MM.1S (cell line): Measurements from ENCODE around the gene PGS1.

ENCODE experiments used
- DNase-seq: peaks from one replicate; pipeline ENCODE4 v3.0.0-alpha.2; 2015
- H2AFZ ChIP-seq: fragments of 300-600 bp; sonication (generic); 2 replicates; pipeline ENCODE4 v1.6.0; 2016; ENCODE audit warnings: antibody characterized with exemption, low read length
- H3F3A ChIP-seq: fragments of 300-600 bp; sonication (generic); 2 replicates; pipeline ENCODE4 v1.6.1; 2016; ENCODE audit warnings: mild to moderate bottlenecking, antibody characterized with exemption, low read length, moderate library complexity, mixed read lengths; ENCODE audit not compliant: insufficient read depth
- H3K27ac ChIP-seq: fragments of 300-600 bp; sonication (generic); 2 replicates; pipeline ENCODE4 v1.5.1; 2016; ENCODE audit warnings: mild to moderate bottlenecking, low read length
- H3K27me3 ChIP-seq: fragments of 300-600 bp; sonication (generic); replicated peaks from 2 replicates; pipeline ENCODE4 v1.6.0; 2016; ENCODE audit warnings: low read length; ENCODE audit not compliant: insufficient read depth
- H3K36me3 ChIP-seq: fragments of 300-600 bp; sonication (generic); replicated peaks from 2 replicates; pipeline ENCODE4 v1.6.1; 2016; ENCODE audit warnings: mild to moderate bottlenecking, low read length, mixed read lengths; ENCODE audit not compliant: insufficient read depth
- H3K4me1 ChIP-seq: fragments of 300-600 bp; sonication (generic); 2 replicates; pipeline ENCODE4 v1.6.1; 2016; ENCODE audit warnings: low read length, mixed read lengths
- H3K4me2 ChIP-seq: fragments of 300-600 bp; sonication (generic); 2 replicates; pipeline ENCODE4 v1.6.0; 2016; ENCODE audit warnings: low read depth, low read length
- H3K4me3 ChIP-seq: fragments of 300-600 bp; sonication (generic); 2 replicates; pipeline ENCODE4 v1.5.1; 2016; ENCODE audit warnings: low read length, mixed read lengths
- H3K79me2 ChIP-seq: fragments of 300-600 bp; sonication (generic); 2 replicates; pipeline ENCODE4 v1.6.1; 2016; ENCODE audit warnings: mixed run types, low read length, mixed read lengths
- H3K9ac ChIP-seq: fragments of 300-600 bp; sonication (generic); 2 replicates; pipeline ENCODE4 v1.6.1; 2016; ENCODE audit warnings: low read length, mixed read lengths
- H3K9me2 ChIP-seq: fragments of 300-600 bp; sonication (generic); replicated peaks from 2 replicates; pipeline ENCODE4 v1.6.1; 2016; ENCODE audit warnings: mild to moderate bottlenecking, low read length, mixed read lengths; ENCODE audit not compliant: insufficient read depth
- H3K9me3 ChIP-seq: fragments of 300-600 bp; sonication (generic); replicated peaks from 2 replicates; pipeline ENCODE4 v1.6.1; 2016; ENCODE audit warnings: mild to moderate bottlenecking, low read length, mixed read lengths; ENCODE audit not compliant: insufficient read depth
- H4K20me1 ChIP-seq: fragments of 300-600 bp; sonication (generic); 2 replicates; pipeline ENCODE4 v1.6.1; 2016; ENCODE audit warnings: mild to moderate bottlenecking, low read length, moderate library complexity, mixed read lengths; ENCODE audit not compliant: insufficient read depth
- CTCF ChIP-seq: fragments of 300-600 bp; sonication (generic); IDR thresholded peaks from 2 replicates; pipeline ENCODE4 v1.5.1; 2016; ENCODE audit warnings: antibody characterized with exemption, low read length, mixed read lengths
- EZH2 ChIP-seq: fragments of 300-600 bp; sonication (generic); optimal IDR thresholded peaks from 2 replicates; pipeline ENCODE3; 2017; ENCODE audit warnings: low read depth, mild to moderate bottlenecking, antibody characterized with exemption, low read length, mixed read lengths
- EZH2phosphoT487 ChIP-seq: fragments of 300-600 bp; sonication (generic); IDR thresholded peaks from 2 replicates; pipeline ENCODE4 v1.6.1; 2018; ENCODE audit warnings: antibody characterized with exemption, low read length

PGS1 gene

GRCh38 chr17:78471635-78472034 is 93.2 kb downstream of the PGS1 start:
- peaks cover 4% of the 10 kb centered on the region for H3K27me3 ChIP-seq

GRCh38 chr17:78472035-78472905 is 93.8 kb downstream of the PGS1 start:
- Histone ChIP-seq H2AFZ (no peak overlapping the region), H4K20me1 (no peaks in the 10 kb centered on the region), H3F3A (peaks cover 17% of the 10 kb centered on the region), H3K36me3 (no peaks in the 10 kb centered on the region), H3K27me3 (peaks cover 4% of the 10 kb centered on the region; the same call in 1 of the 2 replicates), H3K9ac (no peak overlapping the region), H3K9me3 (no peaks in the 10 kb centered on the region), H3K9me2 (no peaks in the 10 kb centered on the region), H3K4me1 (peaks cover 26% of the 10 kb centered on the region), H3K79me2 (no peaks in the 10 kb centered on the region), H3K27ac (peak overlapping the region; percentile 43; the same call in 1 of the 2 replicates), H3K4me2 (peak overlapping the region; percentile 22; the same call in 1 of the 2 replicates), H3K4me3 (no peak overlapping the region)
- DNase-seq, result peak; percentile 84
- TF ChIP-seq EZH2phosphoT487 (no peak), CTCF (no peak), EZH2 (no peak)

More at GRCh38 chr17:78471635-78472034, 93.2 kb downstream of the PGS1 start:
- Histone ChIP-seq H2AFZ (no peak overlapping the region), H3K9me2 (no peaks in the 10 kb centered on the region), H3K79me2 (no peaks in the 10 kb centered on the region), H3K9me3 (no peaks in the 10 kb centered on the region), H3K27ac (no peak overlapping the region), H3K36me3 (no peaks in the 10 kb centered on the region), H3K4me1 (peaks cover 26% of the 10 kb centered on the region), H3K9ac (no peak overlapping the region), H3F3A (peaks cover 17% of the 10 kb centered on the region), H3K4me3 (no peak overlapping the region), H3K4me2 (no peak overlapping the region), H4K20me1 (no peaks in the 10 kb centered on the region)
- no peak for TF ChIP-seq EZH2phosphoT487
- TF ChIP-seq CTCF, result no peak
- TF ChIP-seq EZH2, result no peak
- no peak for DNase-seq

- H3K36me3 ChIP-seq, result no peaks in the 10 kb centered on the region
- no peaks in the 10 kb centered on the region for H3K79me2 ChIP-seq
- no peak overlapping the region for H2AFZ ChIP-seq
- no peaks in the 10 kb centered on the region for H3K9me2 ChIP-seq
- H3F3A ChIP-seq, result peaks cover 17% of the 10 kb centered on the region
- H4K20me1 ChIP-seq, result no peaks in the 10 kb centered on the region
- peak overlapping the region; percentile 53; the same call in 1 of the 2 replicates for H3K27ac ChIP-seq
- no peaks in the 10 kb centered on the region for H3K9me3 ChIP-seq
- H3K27me3 ChIP-seq, result 0 out of 2 replicates have a peak, but pooled peaks cover 3% of the 10 kb centered on the region
- TF ChIP-seq EZH2phosphoT487, result no peak
- no peak overlapping the region for H3K4me3 ChIP-seq
- no peak for DNase-seq
- H3K4me2 ChIP-seq, result peak overlapping the region; percentile 11; the same call in 1 of the 2 replicates
- H3K9ac ChIP-seq, result no peak overlapping the region
- H3K4me1 ChIP-seq, result peaks cover 26% of the 10 kb centered on the region
Observed at GRCh38 chr17:78473951-78474613, 95.6 kb downstream of the PGS1 start.
